Kidney capillary endothelial cell (primary cell): Measurements from ENCODE around the gene PDCD4.
A peak's percentile ranks its signal among the peaks of the same experiment; 100 is the strongest.
"Not testable (repeated sequence)": the region's sequence is repeated elsewhere in the genome, so short reads cannot be mapped to it uniquely, and the experiment has no call there.

Source experiments
- DNase-seq: peaks from one replicate; pipeline ENCODE4 v3.0.0-alpha.2; 2018; ENCODE audit warnings: low spot score

The PDCD4 gene

GRCh38 chr10:110885932-110886674 is 14.4 kb downstream of the PDCD4 start:
- DNase-seq = no peak

- no peak for DNase-seq
Measured at GRCh38 chr10:110887560-110887959, 15.8 kb downstream of the PDCD4 start.

GRCh38 chr10:110892602-110893288 is 21.0 kb downstream of the PDCD4 start:
- no peak for DNase-seq

DNA sequence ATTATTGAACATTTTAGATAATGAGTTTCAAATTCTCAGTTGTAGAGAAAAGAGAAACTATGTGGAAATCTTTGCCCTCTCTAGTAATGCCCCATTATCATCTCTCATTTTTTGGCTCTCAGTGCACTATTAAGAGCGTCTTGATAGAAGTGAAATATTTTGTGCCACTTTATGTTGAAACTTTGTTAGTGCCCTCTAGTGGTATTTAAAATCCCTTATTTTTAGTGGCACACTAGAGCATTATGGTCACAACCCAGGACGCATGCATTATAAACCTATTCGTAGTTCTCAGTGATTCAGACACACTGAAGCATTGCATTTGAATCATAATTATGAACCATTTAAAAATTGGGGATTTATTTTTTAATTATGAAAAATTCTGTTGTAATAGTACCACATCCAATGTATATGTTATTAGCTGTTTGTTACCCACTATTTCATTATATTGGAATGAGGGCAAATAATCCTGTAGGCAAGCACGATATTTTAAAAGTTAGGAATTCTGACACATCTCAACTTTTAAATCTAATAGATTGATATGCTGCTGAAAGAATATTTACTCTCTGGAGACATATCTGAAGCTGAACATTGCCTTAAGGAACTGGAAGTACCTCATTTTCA is 21.9 kb downstream of the PDCD4 start:
- peak; percentile 59 for DNase-seq

GRCh38 chr10:110897184-110897583 is 25.5 kb downstream of the PDCD4 start:
- DNase-seq = no peak

DNA sequence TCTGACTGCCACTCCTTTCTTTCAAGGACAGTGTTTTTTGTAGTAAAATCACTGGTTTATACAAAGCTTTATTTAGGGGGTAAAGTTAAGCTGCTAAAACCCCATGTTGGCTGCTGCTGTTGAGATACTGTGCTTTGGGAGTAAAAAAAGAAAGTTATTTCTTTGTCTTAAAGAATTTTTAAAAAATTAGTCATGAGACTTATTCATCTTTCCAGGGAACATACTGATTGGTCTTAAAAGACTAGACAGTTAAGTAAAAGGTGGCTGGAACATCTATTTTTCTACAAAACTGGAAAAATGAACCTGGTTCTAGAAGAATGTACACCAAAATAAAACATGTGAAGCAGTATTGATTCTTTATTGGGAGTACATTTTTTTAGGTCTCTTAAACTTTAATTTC is 26.7 kb downstream of the PDCD4 start:
- DNase-seq = no peak

GRCh38 chr10:110900983-110901382 is 29.3 kb downstream of the PDCD4 start:
- DNase-seq = no peak

GRCh38 chr10:110901954-110902819 is 30.5 kb downstream of the PDCD4 start:
- no peak for DNase-seq

GRCh38 chr10:110903280-110904278 is 31.9 kb downstream of the PDCD4 start:
- DNase-seq = no peak

- DNase-seq = no peak
Measured at GRCh38 chr10:110910138-110910537, 38.4 kb downstream of the PDCD4 start.

GRCh38 chr10:110912374-110912773 is 40.6 kb downstream of the PDCD4 start:
- no peak for DNase-seq

DNA sequence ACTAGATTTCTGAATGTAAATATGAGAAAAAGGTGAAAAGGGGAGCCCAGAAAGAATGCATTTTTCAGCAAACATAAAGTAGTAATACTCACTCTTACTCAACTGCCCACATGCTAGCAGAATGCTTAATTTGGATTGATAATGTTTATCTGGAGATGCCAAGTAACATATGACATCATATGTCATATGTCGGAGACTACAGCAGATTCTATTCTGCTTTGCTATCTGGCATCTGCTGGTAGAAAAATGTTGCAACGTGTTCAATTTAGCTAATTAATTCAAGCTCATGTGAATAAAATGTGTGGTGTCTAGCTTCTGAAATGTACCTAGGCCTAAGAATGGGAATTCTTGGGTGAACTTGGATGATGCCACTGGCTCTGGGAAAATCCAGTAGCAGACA is 42.7 kb downstream of the PDCD4 start:
- no peak for DNase-seq

GRCh38 chr10:110915035-110915434 is 43.3 kb downstream of the PDCD4 start:
- DNase-seq = no peak

DNA sequence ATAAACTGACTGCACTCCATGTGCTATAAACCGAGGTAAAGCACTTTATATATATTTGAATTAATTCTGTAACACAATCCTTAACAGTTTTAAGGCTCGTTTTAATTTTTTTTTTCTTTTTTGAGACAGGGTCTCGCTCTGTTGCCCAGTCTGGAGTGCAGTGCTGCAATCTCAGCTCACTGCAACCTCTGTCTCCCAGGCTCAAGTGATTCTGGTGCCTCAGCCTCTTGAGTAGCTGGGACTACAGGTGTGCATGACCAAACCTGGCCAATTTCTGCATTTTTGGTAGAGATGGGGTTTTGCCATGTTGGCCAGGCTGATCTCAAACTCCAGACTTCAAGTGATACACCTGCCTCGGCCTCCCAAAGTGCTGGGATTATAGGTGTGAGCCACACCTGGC is 43.9 kb downstream of the PDCD4 start:
- DNase-seq = not testable (repeated sequence)

DNA sequence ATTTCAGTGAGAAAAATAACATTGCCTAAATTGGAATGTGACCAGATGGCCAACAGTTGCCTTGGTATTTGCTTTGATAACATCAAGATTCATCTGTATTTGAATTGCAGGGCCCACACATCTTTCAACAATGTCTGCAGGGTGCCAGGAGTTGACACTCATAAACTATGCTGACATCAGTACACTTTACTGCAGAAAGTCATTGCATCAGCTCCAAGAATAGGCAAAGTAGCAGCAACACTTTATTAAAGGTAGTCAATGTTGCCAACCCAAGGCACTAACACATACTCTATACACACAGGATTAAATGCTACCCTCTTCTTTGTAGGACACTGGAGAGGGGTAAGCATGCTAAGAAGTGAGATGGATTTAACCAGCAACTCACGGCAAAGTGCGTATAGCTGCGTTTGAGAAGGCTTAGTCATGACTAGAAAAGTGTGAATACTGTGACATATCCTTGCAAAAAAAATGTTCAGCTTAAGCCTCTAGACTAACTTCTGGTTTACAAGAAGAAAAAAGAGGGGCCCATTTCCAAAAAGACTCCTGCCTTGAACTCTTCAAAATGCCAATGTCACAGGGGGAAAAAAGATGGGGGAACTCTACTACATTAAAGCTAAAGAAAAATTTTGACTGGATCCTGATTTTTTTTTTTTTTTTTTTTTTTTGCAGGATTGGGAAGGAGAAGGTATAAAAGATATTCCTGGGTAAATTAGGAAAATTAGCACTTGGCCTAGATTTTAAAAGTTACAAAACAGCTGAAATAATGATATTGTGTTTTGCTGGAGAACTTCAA is 45.0 kb downstream of the PDCD4 start:
- DNase-seq = no peak

GRCh38 chr10:110918269-110918642 is 46.5 kb downstream of the PDCD4 start:
- peak; percentile 91 for DNase-seq

GRCh38 chr10:110918643-110919348 is 47.1 kb downstream of the PDCD4 start, which contains the start of gene BBIP1:
BBIP1 (minus strand) TSS chr10:110919180; CDS start chr10:110918157, 1,023 bp downstream.
- DNase-seq = peak; percentile 98

GRCh38 chr10:110919349-110919931 is 47.7 kb downstream of the PDCD4 start, which contains the start of gene SHOC2:
SHOC2 (plus strand) TSS chr10:110919604; CDS start chr10:110964359, 44,755 bp downstream.
- DNase-seq = peak; percentile 54
